IMR-90 (cell line): Measurements from ENCODE around the gene NCK1. TPM values are rescaled to one million over a fixed set of nuclear protein-coding genes. Genes with fewer than 3 reads are reported as not detected.

Experiments used
- ATAC-seq: fragments of 200-7000 bp; cut with Tn5 transposase; 2 replicates; pipeline ENCODE4 v1.9.1; 2020; ENCODE audit warnings: low read depth, mild to moderate bottlenecking, moderate library complexity
- BruUV-seq: library from RNA; stranded (reverse); fragments of 400-500 nt; replicated peaks from 2 replicates; lab custom pipeline; 2021; lab: Mats Ljungman, UMichigan
- CTCF ChIA-PET: fragments of 300-600 bp; formaldehyde crosslinking; extraction: SDS; loops from one replicate; lab custom pipeline; 2021; ENCODE audit warnings: antibody characterized with exemption; lab: Yijun Ruan, JAX
- POLR2A ChIA-PET: fragments of 300-600 bp; sonication (Branson Sonifier 250); formaldehyde crosslinking; loops from one replicate; lab custom pipeline; 2022; ENCODE audit warnings: antibody characterized with exemption; ENCODE audit not compliant: unreplicated experiment; lab: Charles Lee
- DNase-seq: peaks from one replicate; pipeline ENCODE4 v3.0.0; 2013
- H2AFZ ChIP-seq: replicated peaks from 2 replicates; pipeline ENCODE3; 2013; ENCODE audit warnings: low read length, mild to moderate bottlenecking; ENCODE audit not compliant: poor library complexity
- H2AK5ac ChIP-seq: 2 replicates; pipeline ENCODE4 v1.6.1; 2013; ENCODE audit warnings: low read depth, low read length, inconsistent platforms
- H2AK9ac ChIP-seq: replicated peaks from 2 replicates; pipeline ENCODE3; 2013; ENCODE audit warnings: mild to moderate bottlenecking, low read depth, low read length, moderate library complexity; ENCODE audit not compliant: poor library complexity
- H2BK120ac ChIP-seq: 2 replicates; pipeline ENCODE4 v1.6.1; 2013; ENCODE audit warnings: low read depth, low read length, inconsistent platforms
- H2BK15ac ChIP-seq: 3 replicates; pipeline ENCODE4 v1.6.1; 2013; ENCODE audit warnings: low read depth, low read length, inconsistent platforms
- H2BK20ac ChIP-seq: 2 replicates; pipeline ENCODE4 v1.6.1; 2013; ENCODE audit warnings: low read depth, mild to moderate bottlenecking, inconsistent platforms, low read length, moderate library complexity
- H2BK5ac ChIP-seq: 2 replicates; pipeline ENCODE4 v1.6.1; 2013; ENCODE audit warnings: mild to moderate bottlenecking, low read depth, low read length, inconsistent platforms; ENCODE audit not compliant: poor library complexity, severe bottlenecking
- H3K14ac ChIP-seq: replicated peaks from 2 replicates; pipeline ENCODE4 v1.6.1; 2013; ENCODE audit warnings: low read depth, low read length, inconsistent platforms
- H3K18ac ChIP-seq: 2 replicates; pipeline ENCODE4 v1.6.1; 2013; ENCODE audit warnings: low read depth, low read length, control low read depth
- H3K23ac ChIP-seq: 2 replicates; pipeline ENCODE4 v1.6.1; 2013; ENCODE audit warnings: low read depth, low read length, inconsistent platforms
- H3K27ac ChIP-seq: 2 replicates; pipeline ENCODE4 v1.5.1; 2013; ENCODE audit warnings: mild to moderate bottlenecking, control low read depth, low read length; ENCODE audit not compliant: insufficient read depth
- H3K27me3 ChIP-seq: 2 replicates; pipeline ENCODE4 v1.6.1; 2013; ENCODE audit warnings: low read length; ENCODE audit not compliant: control insufficient read depth, insufficient read depth
- H3K36me3 ChIP-seq: 2 replicates; pipeline ENCODE4 v1.6.1; 2013; ENCODE audit warnings: low read length, mixed read lengths; ENCODE audit not compliant: control insufficient read depth, insufficient read depth
- H3K4ac ChIP-seq: 2 replicates; pipeline ENCODE4 v1.6.1; 2013; ENCODE audit warnings: low read depth, low read length, inconsistent platforms
- H3K4me1 ChIP-seq: 2 replicates; pipeline ENCODE4 v1.6.1; 2013; ENCODE audit warnings: low read length, mixed read lengths; ENCODE audit not compliant: control insufficient read depth, insufficient read depth
- H3K4me2 ChIP-seq: 2 replicates; pipeline ENCODE4 v1.6.1; 2013; ENCODE audit warnings: low read depth, mild to moderate bottlenecking, control low read depth, low read length, moderate library complexity
- H3K4me3 ChIP-seq: 2 replicates; pipeline ENCODE4 v1.5.1; 2013; ENCODE audit warnings: low read depth, mild to moderate bottlenecking, control low read depth, low read length, moderate library complexity; ENCODE audit not compliant: insufficient read depth
- H3K56ac ChIP-seq: 2 replicates; pipeline ENCODE4 v1.6.1; 2013; ENCODE audit warnings: low read length, inconsistent platforms; ENCODE audit not compliant: insufficient read depth; ENCODE audit errors: extremely low read depth
- H3K79me1 ChIP-seq, 2 experiments: 2 replicates each; pipeline ENCODE4 v1.6.1; 2013; ENCODE audit warnings: low read length in 2 of 2, inconsistent platforms in 1 of 2, low read depth in 1 of 2
- H3K9ac ChIP-seq: 2 replicates; pipeline ENCODE4 v1.6.1; 2013; ENCODE audit warnings: low read depth, low read length, control low read depth
- H3K9me1 ChIP-seq: 2 replicates; pipeline ENCODE4 v1.6.1; 2013; ENCODE audit warnings: low read length, inconsistent platforms; ENCODE audit not compliant: insufficient read depth
- H3K9me3 ChIP-seq: 2 replicates; pipeline ENCODE4 v1.6.1; 2013; ENCODE audit warnings: low read length; ENCODE audit not compliant: control insufficient read depth, insufficient read depth
- H4K20me1 ChIP-seq: 2 replicates; pipeline ENCODE4 v1.6.1; 2013; ENCODE audit warnings: low read length, inconsistent platforms; ENCODE audit not compliant: insufficient read depth
- H4K5ac ChIP-seq: 2 replicates; pipeline ENCODE4 v1.6.1; 2013; ENCODE audit warnings: mild to moderate bottlenecking, low read depth, low read length, control low read depth
- H4K8ac ChIP-seq, 2 experiments: 2 replicates each; pipeline ENCODE4 v1.6.1; 2013; ENCODE audit warnings: low read depth in 2 of 2, low read length in 2 of 2, control low read depth in 1 of 2, inconsistent platforms in 1 of 2
- H4K91ac ChIP-seq: 2 replicates; pipeline ENCODE4 v1.6.1; 2013; ENCODE audit warnings: low read depth, low read length, inconsistent platforms; ENCODE audit not compliant: insufficient read depth
- BHLHE40 ChIP-seq: fragments of 150-350 bp; IDR thresholded peaks from 2 replicates; pipeline ENCODE4 v1.6.1; 2016; ENCODE audit warnings: mild to moderate bottlenecking, low read depth, low read length
- CEBPB ChIP-seq: IDR thresholded peaks from 2 replicates; pipeline ENCODE4 v1.6.1; 2012; ENCODE audit warnings: low read depth, low read length, improper control_type of control experiment
- CHD1 ChIP-seq: IDR thresholded peaks from 2 replicates; pipeline ENCODE4 v1.6.1; 2012; ENCODE audit warnings: low read depth, low read length, improper control_type of control experiment
- CTCF ChIP-seq: conservative IDR thresholded peaks from 2 replicates; pipeline ENCODE4 v1.5.1; 2012; ENCODE audit warnings: mild to moderate bottlenecking, low read depth, low read length, improper control_type of control experiment
- ELK1 ChIP-seq: fragments of 150-350 bp; IDR thresholded peaks from 2 replicates; pipeline ENCODE4 v1.6.1; 2016; ENCODE audit warnings: low read depth, mild to moderate bottlenecking, low read length, moderate library complexity, borderline replicate concordance
- FOS ChIP-seq: fragments of 150-350 bp; IDR thresholded peaks from 2 replicates; pipeline ENCODE4 v1.6.1; 2016; ENCODE audit warnings: low read depth, low read length
- MAFK ChIP-seq: IDR thresholded peaks from 2 replicates; pipeline ENCODE4 v1.6.1; 2012; ENCODE audit warnings: low read depth, low read length, improper control_type of control experiment
- MAZ ChIP-seq: IDR thresholded peaks from 2 replicates; pipeline ENCODE4 v1.6.1; 2012; ENCODE audit warnings: low read depth, mild to moderate bottlenecking, low read length, improper control_type of control experiment, moderate library complexity, borderline replicate concordance
- MXI1 ChIP-seq: IDR thresholded peaks from 2 replicates; pipeline ENCODE4 v1.6.1; 2012; ENCODE audit warnings: low read depth, mild to moderate bottlenecking, low read length, moderate library complexity, borderline replicate concordance
- POLR2A ChIP-seq: IDR thresholded peaks from 2 replicates; pipeline ENCODE4 v1.6.1; 2012; ENCODE audit warnings: mild to moderate bottlenecking, low read depth, low read length
- RAD21 ChIP-seq: IDR thresholded peaks from 2 replicates; pipeline ENCODE4 v1.6.1; 2012; ENCODE audit warnings: low read length, improper control_type of control experiment
- RCOR1 ChIP-seq: IDR thresholded peaks from 2 replicates; pipeline ENCODE4 v1.6.1; 2012; ENCODE audit warnings: mild to moderate bottlenecking, low read length, improper control_type of control experiment; ENCODE audit not compliant: insufficient replicate concordance
- RFX5 ChIP-seq: IDR thresholded peaks from 2 replicates; pipeline ENCODE4 v1.8.0; 2012; ENCODE audit warnings: low read depth, mild to moderate bottlenecking, low read length, moderate library complexity
- SMC3 ChIP-seq: fragments of 150-350 bp; IDR thresholded peaks from 2 replicates; pipeline ENCODE4 v1.6.1; 2016; ENCODE audit warnings: low read depth, mild to moderate bottlenecking, antibody characterized with exemption, low read length, moderate library complexity
- USF2 ChIP-seq: fragments of 150-350 bp; IDR thresholded peaks from 2 replicates; pipeline ENCODE4 v1.6.1; 2017; ENCODE audit warnings: mild to moderate bottlenecking, antibody characterized with exemption, low read length, low read depth
- WGBS, 2 experiments: methylation state at CpG; one replicate each; pipeline versions ENCODE4 v1.1.5 to v1.1.7; 2013; ENCODE audit warnings: missing lambda C conversion rate in 2 of 2; ENCODE audit not compliant: insufficient read length in 1 of 2; ENCODE audit errors: extremely low coverage in 2 of 2; 5-methylcytosine and 5-hydroxymethylcytosine counted together
- dilution Hi-C: fragments of 300-500 bp; cut with HindIII; formaldehyde crosslinking; loops from one replicate; pipeline ENCODE4 v1.14.3; 2018; ENCODE audit warnings: low sequenced_read_pairs; ENCODE audit not compliant: unreplicated experiment
- in situ Hi-C: fragments of 300-500 bp; cut with MboI; formaldehyde crosslinking; loops from 3 replicates; pipeline ENCODE4 v1.14.3; 2019; ENCODE audit warnings: low sequenced_read_pairs, inconsistent platforms, mixed read lengths
- intact Hi-C: fragments of 100-400 bp; cut with micrococcal nuclease; formaldehyde crosslinking; loops from 2 replicates; pipeline ENCODE4 v1.10.0; 2022
- polyA plus RNA-seq, 3 experiments: library from polyadenylated mRNA; depleted of rRNA; stranded (reverse); fragments of >200 nt; gene quantifications; 2 replicates each; pipeline ENCODE4 v1.2.3, GENCODE V29; 2012; ENCODE audit warnings: low replicate concordance in 1 of 3
- total RNA-seq: library from RNA; depleted of rRNA; stranded (reverse); fragments of >200 nt; gene quantifications from 2 replicates; pipeline ENCODE4 v1.2.3, GENCODE V29; 2012

NCK1 gene
- total and polyA plus RNA-seq, 2 of the 4 experiments (the other 2 are of a cell fraction) = 23.7 to 24.3 TPM

- no peak overlapping the region for H3K4me2 ChIP-seq
- H3K4me3 ChIP-seq = no peak overlapping the region
- dilution Hi-C loops = no loop called here
- no peaks in the 10 kb centered on the region for H3K36me3 ChIP-seq
- in situ Hi-C loops = no loop called here
- H3K27ac ChIP-seq = no peak overlapping the region
- no CpG with 5 or more reads among the region's 1 CpG for WGBS, 2 experiments
- no peak overlapping the region for H2AK9ac ChIP-seq
- H3K9me1 ChIP-seq = peaks cover 3% of the 10 kb centered on the region; the same call in 1 of the 2 replicates
- peak overlapping the region in 1 of 2 experiments; percentile 5; a peak in 1 of 4 replicates for H4K8ac ChIP-seq
- no TSS peak for BruUV-seq
- H3K18ac ChIP-seq = no peak overlapping the region
- H2BK5ac ChIP-seq = no peak overlapping the region
- H2BK15ac ChIP-seq = no peak overlapping the region
- H3K79me1 ChIP-seq = no peaks in the 10 kb centered on the region
- no peak overlapping the region for H3K14ac ChIP-seq
- ATAC-seq (no peak), DNase-seq (no peak)
- peaks cover 6% of the 10 kb centered on the region; the same call in 1 of the 2 replicates for H3K4me1 ChIP-seq
- CTCF ChIA-PET = no interaction called here
- intact Hi-C loops = no loop called here
- H2AK5ac ChIP-seq = no peak overlapping the region
- H3K23ac ChIP-seq = no peak overlapping the region
- H4K20me1 ChIP-seq = no peaks in the 10 kb centered on the region
- H2BK20ac ChIP-seq = no peak overlapping the region; the same call in 1 of the 2 replicates
- H4K5ac ChIP-seq = no peak overlapping the region
- no peak overlapping the region for H4K91ac ChIP-seq
- TF ChIP-seq MXI1 = no peak
- TF ChIP-seq BHLHE40 = no peak
- no peak for TF ChIP-seq POLR2A
- no peak for TF ChIP-seq RCOR1
- TF ChIP-seq USF2 = no peak
- TF ChIP-seq CHD1 = no peak
- no peak for TF ChIP-seq CEBPB
- TF ChIP-seq MAFK = no peak
- TF ChIP-seq SMC3 = no peak
- TF ChIP-seq ELK1 = no peak
- no peak for TF ChIP-seq RAD21
- no peak for TF ChIP-seq MAZ
- TF ChIP-seq CTCF = no peak
- TF ChIP-seq FOS = no peak
- no peak for TF ChIP-seq RFX5
- POLR2A ChIA-PET = no interaction called here
- no peaks in the 10 kb centered on the region for H3K9me3 ChIP-seq
- H3K9ac ChIP-seq = no peak overlapping the region
- H2BK120ac ChIP-seq = no peak overlapping the region
- H3K27me3 ChIP-seq = no peaks in the 10 kb centered on the region
- no peak overlapping the region for H3K56ac ChIP-seq
- H3K4ac ChIP-seq = peak overlapping the region; percentile 26; the same call in 1 of the 2 replicates
- H2AFZ ChIP-seq = no peak overlapping the region
These were observed 133.6 kb downstream of the NCK1 start for GRCh38 chr3:136995652-136996051.
